IPS-18a (cell line): ENCODE data around the gene TEAD1.
"Not testable (repeated sequence)": the region's sequence is repeated elsewhere in the genome, so short reads cannot be mapped to it uniquely, and the experiment has no call there.

ENCODE experiments used
- H3K27ac ChIP-seq: one replicate; pipeline ENCODE4 v1.5.1; 2013; ENCODE audit warnings: low read length
- H3K27me3 ChIP-seq: one replicate; pipeline ENCODE4 v1.6.1; 2013; ENCODE audit warnings: mild to moderate bottlenecking, low read length; ENCODE audit not compliant: control insufficient read depth, insufficient read depth
- H3K36me3 ChIP-seq: one replicate; pipeline ENCODE4 v1.6.1; 2013; ENCODE audit warnings: low read depth, low read length; ENCODE audit not compliant: control insufficient read depth
- H3K4me1 ChIP-seq: one replicate; pipeline ENCODE4 v1.6.1; 2013; ENCODE audit warnings: low read depth, low read length; ENCODE audit not compliant: control insufficient read depth
- H3K4me3 ChIP-seq: one replicate; pipeline ENCODE4 v1.5.1; 2013; ENCODE audit warnings: low read length
- H3K9ac ChIP-seq: one replicate; pipeline ENCODE4 v1.6.1; 2013; ENCODE audit warnings: mild to moderate bottlenecking, low read length, moderate library complexity
- H3K9me3 ChIP-seq: one replicate; pipeline ENCODE4 v1.6.1; 2013; ENCODE audit warnings: low read depth, low read length; ENCODE audit not compliant: control insufficient read depth

Gene TEAD1

DNA sequence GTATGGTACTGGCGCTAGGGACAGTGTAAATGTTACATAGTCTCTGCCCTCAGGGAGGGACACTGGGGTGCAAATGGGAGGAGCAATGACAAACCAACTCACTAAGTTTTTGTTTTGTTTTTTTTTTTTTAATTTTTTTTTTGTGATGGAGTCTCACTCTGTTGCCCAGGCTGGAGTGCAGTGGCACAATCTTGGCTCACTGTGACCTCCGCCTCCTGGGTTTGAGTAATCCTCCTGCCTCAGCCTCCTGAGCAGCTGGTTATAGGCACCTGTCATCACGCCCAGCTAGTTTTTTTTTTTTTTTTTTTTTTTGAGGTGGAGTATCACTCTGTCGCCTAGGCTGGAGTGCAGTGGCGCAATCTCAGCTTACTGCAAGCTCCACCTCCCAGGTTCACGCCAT lies 83.9 kb downstream of the TEAD1 start:
- H3K9ac ChIP-seq, H3K4me3 ChIP-seq, H3K27me3 ChIP-seq, H3K27ac ChIP-seq, H3K36me3 ChIP-seq, H3K4me1 ChIP-seq, H3K9me3 ChIP-seq: not testable (repeated sequence)

DNA sequence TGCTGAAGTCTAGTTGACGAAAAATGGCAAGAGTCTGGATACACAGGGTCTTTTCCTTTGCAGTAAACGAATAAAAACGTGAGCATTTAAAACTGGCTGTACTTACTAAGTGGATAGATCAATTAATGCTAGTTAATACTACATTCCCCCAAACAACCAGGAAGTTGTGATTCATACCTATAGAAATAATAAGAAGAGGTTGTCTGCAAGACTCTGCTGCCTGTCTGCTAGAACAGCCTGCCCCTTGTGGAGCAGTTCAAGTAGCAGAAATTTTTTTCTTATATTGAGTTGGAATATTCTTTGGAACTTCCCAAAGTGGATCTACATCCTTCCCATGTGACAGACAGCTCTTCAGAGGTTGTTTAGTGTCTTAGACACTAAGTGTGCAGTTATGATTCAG lies 86.8 kb downstream of the TEAD1 start:
- Histone ChIP-seq H3K4me1 (peaks cover 3% of the 10 kb centered on the region), H3K27me3 (no peaks in the 10 kb centered on the region), H3K36me3 (peaks cover 10% of the 10 kb centered on the region), H3K9me3 (no peaks in the 10 kb centered on the region), H3K9ac (no peak overlapping the region), H3K27ac (no peak overlapping the region), H3K4me3 (no peak overlapping the region)

DNA sequence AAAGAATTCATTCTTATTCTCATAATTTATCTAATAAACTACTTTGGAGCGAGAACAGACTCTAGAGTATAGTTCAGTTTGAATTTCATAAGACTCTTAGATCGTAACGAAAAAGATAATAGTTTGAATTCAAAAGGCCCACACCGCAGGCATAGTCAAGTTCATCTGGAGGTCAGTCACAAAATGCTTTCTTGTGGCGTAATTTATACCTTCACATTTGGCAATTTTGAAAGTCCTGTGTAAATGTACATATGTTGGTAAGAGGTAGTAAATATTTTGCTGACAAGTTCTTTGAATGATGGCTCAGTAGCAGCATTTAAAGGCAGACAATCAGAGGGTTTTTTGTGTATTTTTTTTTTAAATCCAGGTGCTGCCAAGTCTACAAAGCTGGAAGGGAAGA lies 88.1 kb downstream of the TEAD1 start:
- Histone ChIP-seq H3K27me3 (no peaks in the 10 kb centered on the region), H3K4me1 (peaks cover 3% of the 10 kb centered on the region), H3K27ac (no peak overlapping the region), H3K9ac (no peak overlapping the region), H3K9me3 (no peaks in the 10 kb centered on the region), H3K36me3 (peaks cover 14% of the 10 kb centered on the region), H3K4me3 (no peak overlapping the region)

DNA sequence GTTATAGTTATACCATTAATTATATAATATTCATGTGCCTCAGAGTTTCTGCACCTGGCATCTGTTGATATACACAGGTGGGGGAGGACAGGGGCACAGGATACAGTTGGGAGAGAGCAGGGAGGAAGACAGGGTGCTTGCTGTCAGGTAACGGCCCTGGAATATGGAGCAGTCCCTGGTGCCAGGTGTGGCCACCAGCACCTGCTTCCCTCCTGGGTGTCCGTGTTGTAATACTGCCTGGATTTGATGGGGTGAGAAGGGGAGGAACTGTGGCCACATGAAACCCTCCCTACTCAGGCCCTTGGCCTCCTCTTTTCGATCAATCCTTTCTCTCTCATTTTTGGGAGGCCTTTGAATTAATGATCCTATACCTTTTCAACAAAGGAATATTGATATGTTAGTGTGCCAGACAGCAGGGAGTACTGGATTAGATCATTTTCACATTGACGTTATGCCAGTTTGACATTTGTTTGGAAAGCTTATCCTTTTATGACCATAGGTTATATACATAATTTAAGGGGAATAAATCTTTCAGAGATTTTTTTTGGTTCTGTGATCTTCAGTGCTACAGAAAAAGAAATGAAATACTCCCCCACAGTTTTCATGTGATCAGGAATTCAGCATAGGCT lies 88.6 kb downstream of the TEAD1 start:
- peaks cover 3% of the 10 kb centered on the region for H3K4me1 ChIP-seq
- peaks cover 14% of the 10 kb centered on the region for H3K36me3 ChIP-seq
- no peaks in the 10 kb centered on the region for H3K9me3 ChIP-seq
- H3K4me3 ChIP-seq, result no peak overlapping the region
- H3K27me3 ChIP-seq, result no peaks in the 10 kb centered on the region
- no peak overlapping the region for H3K9ac ChIP-seq
- H3K27ac ChIP-seq, result no peak overlapping the region

DNA sequence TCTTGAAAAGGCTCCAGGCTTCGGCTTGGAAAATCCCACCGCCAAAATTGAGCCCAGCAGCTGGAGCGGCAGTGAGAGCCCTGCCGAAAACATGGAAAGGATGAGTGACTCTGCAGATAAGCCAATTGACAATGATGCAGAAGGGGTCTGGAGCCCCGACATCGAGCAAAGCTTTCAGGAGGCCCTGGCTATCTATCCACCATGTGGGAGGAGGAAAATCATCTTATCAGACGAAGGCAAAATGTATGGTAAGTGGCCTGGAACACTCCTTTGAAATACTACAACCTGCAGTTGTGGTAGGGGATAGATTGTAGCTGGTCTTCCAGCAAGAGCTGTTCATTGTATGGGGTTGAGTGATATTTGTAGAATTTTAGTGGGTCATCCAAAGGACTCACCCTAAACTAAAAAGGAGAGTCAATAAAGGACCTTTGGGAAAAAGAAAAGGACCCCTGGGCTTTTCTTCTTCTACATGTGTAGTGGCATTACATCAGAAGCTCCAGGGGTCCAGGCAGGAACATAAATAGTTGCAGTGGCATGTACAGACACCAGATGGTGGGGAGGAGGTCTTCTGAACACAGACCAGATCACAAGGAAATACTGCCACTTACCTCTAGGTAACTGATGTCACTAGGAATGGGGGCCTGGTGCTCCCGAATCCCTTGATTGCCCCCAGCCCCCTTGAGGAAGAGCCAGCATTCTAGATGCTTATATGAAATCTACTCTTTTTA lies 90.1 kb downstream of the TEAD1 start:
- Histone ChIP-seq H3K27me3 (no peaks in the 10 kb centered on the region), H3K9ac (no peak overlapping the region), H3K27ac (no peak overlapping the region), H3K4me3 (no peak overlapping the region), H3K9me3 (no peaks in the 10 kb centered on the region), H3K4me1 (peaks cover 11% of the 10 kb centered on the region), H3K36me3 (peaks cover 14% of the 10 kb centered on the region)

DNA sequence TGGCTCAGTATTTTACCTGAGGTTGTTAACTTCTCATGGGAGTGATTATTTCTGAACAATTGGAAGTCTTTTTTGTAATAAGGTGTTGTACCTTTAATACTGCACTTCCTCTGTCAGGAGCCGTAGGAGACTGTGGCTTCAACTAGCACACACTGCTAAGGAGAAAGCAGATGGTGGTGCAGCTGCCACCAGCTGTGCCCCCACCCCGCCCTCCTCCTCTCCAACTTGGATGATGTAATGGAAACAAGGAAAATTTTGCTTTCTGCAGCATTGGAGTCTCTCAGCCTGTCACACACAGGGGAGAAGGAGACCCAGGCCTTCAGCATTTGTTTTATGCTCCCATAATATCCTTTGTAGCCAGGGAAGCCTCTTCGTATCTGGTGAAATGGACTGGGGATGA lies 91.2 kb downstream of the TEAD1 start:
- no peaks in the 10 kb centered on the region for H3K9me3 ChIP-seq
- H3K9ac ChIP-seq, result no peak overlapping the region
- H3K27me3 ChIP-seq, result no peaks in the 10 kb centered on the region
- H3K27ac ChIP-seq, result no peak overlapping the region
- peaks cover 11% of the 10 kb centered on the region for H3K4me1 ChIP-seq
- H3K4me3 ChIP-seq, result no peak overlapping the region
- peaks cover 14% of the 10 kb centered on the region for H3K36me3 ChIP-seq

DNA sequence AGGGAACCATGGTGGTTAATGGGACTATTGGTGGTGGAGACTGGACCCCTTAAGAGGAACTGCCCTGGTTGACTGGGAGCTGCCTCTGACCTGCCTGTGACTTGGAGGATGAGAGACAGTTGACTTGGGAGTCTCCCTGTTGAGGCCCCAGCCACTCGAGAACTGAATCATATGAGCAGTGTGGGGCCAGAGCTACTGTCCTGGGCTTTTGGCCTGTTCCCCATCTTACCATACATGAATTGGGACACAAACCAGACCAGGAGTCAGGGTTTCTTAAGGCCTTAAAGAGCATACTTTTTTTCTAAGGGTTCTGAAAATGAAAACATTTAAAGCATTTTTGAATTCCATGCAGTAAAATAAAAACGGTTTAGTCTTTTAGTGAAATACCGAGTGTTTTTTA lies 92.8 kb downstream of the TEAD1 start:
- peaks cover 8% of the 10 kb centered on the region for H3K4me1 ChIP-seq
- peaks cover 14% of the 10 kb centered on the region for H3K36me3 ChIP-seq
- H3K27ac ChIP-seq, result no peak overlapping the region
- H3K9me3 ChIP-seq, result no peaks in the 10 kb centered on the region
- no peak overlapping the region for H3K4me3 ChIP-seq
- H3K9ac ChIP-seq, result no peak overlapping the region
- H3K27me3 ChIP-seq, result no peaks in the 10 kb centered on the region

DNA sequence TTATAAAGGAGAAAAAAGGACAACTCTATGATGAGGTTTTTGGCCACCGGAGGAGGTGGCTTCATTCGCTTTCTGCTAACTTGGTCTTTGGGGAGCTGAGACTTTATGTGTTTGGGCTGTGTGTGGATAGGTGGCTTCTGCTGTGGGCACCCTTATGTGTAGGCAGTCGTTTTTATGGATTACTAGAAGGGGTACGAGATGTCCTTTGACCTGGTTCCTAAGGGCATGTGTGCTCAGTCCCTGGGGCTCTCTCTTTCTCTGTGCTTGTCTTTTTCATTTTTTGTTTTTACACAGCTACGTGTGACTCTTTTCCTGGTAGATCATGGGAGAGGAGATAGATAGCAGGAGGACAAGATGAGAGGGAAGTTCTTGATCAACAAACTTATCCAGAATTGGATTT lies 93.4 kb downstream of the TEAD1 start:
- Histone ChIP-seq H3K27ac (no peak overlapping the region), H3K4me1 (peaks cover 8% of the 10 kb centered on the region), H3K27me3 (no peaks in the 10 kb centered on the region), H3K36me3 (peaks cover 14% of the 10 kb centered on the region), H3K9me3 (no peaks in the 10 kb centered on the region), H3K9ac (no peak overlapping the region), H3K4me3 (no peak overlapping the region)

DNA sequence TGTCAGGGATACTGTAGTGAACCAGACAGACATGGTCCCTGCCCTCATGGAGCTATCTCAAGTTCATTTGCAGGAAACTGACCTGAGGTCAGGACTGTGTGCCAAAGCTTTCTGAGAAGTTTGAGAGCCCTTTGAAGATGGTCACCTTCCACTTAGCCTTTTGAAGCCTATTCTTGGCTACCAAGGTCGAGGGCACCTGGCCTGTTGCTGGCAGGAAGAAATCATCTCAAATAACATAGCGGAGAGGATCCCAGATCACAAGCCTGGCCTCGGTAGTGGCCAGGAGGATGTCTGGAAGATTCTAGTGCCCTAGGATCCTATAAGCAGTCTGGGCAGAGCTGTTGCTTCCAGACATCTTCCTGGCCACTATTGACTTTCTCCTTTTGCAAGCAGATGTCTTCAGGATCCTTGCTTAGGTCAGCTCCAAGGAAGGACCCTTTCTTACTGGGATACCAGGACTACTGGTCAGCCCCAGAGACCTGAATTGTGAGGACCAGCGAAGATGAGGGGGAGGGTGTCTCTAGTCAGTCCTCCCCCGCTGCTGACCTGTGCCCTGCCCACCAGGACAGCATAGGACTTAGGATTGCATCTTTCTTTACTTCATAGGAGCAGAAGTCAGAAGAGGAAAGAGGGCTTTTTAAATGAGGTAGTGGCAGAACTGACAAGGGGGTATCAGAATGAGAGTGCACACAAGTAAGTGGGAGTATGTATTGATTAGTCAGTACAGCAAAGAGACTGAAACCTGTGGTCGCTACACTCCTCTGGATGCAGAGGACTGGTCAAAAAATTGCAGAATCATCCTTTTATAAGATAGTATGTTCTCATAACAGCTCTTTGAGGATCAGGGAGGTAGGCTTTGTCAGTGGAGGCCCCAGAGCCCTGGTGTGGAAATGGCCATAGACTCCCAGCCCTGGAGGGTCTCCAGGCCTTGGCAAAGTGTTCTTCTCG lies 94.8 kb downstream of the TEAD1 start:
- peaks cover 14% of the 10 kb centered on the region for H3K36me3 ChIP-seq

DNA sequence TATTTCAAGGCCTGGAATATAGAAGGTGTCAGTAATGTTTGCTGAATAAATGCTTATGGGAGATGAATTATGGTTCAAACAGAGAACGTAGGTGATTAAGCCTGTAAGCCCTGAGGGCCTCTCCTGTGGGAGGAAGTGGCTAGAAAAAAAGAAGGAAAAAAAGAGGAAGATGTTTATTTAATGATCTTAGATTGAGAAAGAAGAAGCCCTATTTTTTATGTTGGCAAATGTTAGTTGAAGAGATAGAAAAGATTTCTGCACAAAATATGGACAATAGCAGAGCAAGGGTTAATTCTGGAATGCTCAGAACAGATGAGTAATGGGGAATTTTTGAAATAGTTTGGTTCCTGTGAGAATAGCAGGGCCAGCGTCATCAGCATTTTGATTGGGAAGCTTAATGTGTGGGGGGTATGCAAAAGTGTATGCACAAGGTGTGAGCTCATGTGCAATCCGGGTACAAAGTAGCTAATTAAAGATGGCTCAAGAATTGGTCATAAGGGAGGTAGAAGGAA lies 95.7 kb downstream of the TEAD1 start:
- Histone ChIP-seq H3K4me1 (peaks cover 18% of the 10 kb centered on the region), H3K27ac (no peak overlapping the region), H3K9me3 (no peaks in the 10 kb centered on the region), H3K36me3 (peaks cover 8% of the 10 kb centered on the region), H3K4me3 (no peak overlapping the region), H3K9ac (no peak overlapping the region), H3K27me3 (no peaks in the 10 kb centered on the region)

More for the DNA sequence above, 94.8 kb downstream of the TEAD1 start:
- Histone ChIP-seq H3K9ac (no peak overlapping the region), H3K4me3 (no peak overlapping the region), H3K27me3 (no peaks in the 10 kb centered on the region), H3K4me1 (peaks cover 18% of the 10 kb centered on the region), H3K27ac (no peak overlapping the region), H3K9me3 (no peaks in the 10 kb centered on the region)

DNA sequence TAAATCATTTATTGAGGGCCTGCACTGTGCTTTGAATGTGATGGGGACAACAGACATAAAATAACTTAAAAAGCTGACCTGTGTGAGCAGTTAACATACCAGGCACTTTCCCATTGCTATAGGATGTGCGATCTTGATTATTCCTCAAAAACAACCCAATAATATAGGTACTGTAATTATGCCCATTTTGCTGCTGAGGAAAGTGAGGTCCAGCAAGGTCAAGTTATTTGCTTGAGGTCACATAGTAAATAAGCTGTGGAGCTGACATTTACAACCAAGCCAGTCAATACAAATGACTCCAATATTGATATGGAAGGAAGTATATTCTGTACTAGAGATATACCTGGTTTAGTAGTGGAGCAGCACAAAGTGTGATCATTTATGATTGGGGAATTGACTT lies 96.2 kb downstream of the TEAD1 start:
- H3K27me3 ChIP-seq, result no peaks in the 10 kb centered on the region
- H3K9ac ChIP-seq, result no peak overlapping the region

More for the DNA sequence above, 96.2 kb downstream of the TEAD1 start:
- Histone ChIP-seq H3K4me3 (no peak overlapping the region), H3K9me3 (no peaks in the 10 kb centered on the region), H3K4me1 (peaks cover 18% of the 10 kb centered on the region), H3K27ac (no peak overlapping the region), H3K36me3 (peaks cover 4% of the 10 kb centered on the region)
